ENCODE measurements around the gene SLC46A2.

DNA sequence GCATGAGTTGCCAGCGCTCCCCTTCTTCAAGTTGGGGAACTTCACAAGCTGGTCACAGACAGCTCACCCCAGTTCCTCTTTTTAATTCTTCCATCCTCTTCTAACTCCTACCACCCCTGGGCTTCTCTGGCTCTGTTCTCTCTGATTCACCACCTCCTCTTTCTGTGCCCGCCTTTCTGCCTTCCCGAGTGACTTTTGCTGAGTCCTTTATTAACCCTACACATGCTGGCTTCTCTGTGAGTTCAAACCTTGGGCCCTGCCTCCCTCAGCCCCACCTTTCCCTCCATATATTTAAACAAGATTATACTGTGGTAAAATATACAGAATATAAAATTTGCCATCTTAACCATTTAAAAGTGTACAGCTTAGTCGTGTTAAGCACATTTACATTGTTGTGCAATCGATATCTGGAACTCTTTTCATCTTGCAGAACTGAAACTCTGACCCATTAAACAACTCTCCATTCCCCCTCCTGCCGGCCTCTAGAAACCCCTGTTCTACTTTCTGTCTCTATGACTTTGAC, 32.0 kb downstream of the SLC46A2 start:
- TF ChIP-seq EZH2 (IDR thresholded peaks at IDR 0.05; ENCODE audit: low read length, missing control alignments): no peak
- no peak for TF ChIP-seq CTCF (conservative IDR thresholded peaks at IDR 0.05 in 1 of 2, IDR thresholded peaks at IDR 0.05 in 1 of 2; ENCODE audit: low read depth in 1 of 2, low read length in 2 of 2)
